GM13977 (cell line): ENCODE results near the gene TRPC3.

Experiments used
- DNase-seq: peaks from one replicate; pipeline ENCODE4 v3.0.0; 2012; ENCODE audit warnings: low spot score
- CTCF ChIP-seq: IDR thresholded peaks from 2 replicates; pipeline ENCODE4 v1.5.1; 2012; ENCODE audit warnings: mild to moderate bottlenecking, control low read depth; ENCODE audit not compliant: insufficient read depth; ENCODE audit errors: extremely low read depth, missing control alignments
- in situ Hi-C: fragments of 300-500 bp; cut with MboI; formaldehyde crosslinking; loops from one replicate; pipeline ENCODE4 v1.12.0; 2022; ENCODE audit warnings: low sequenced_read_pairs, low pct_unique_long_range_greater_than_20kb, mixed read lengths, inconsistent platforms; ENCODE audit not compliant: unreplicated experiment

TRPC3 gene

GRCh38 chr4:121973816-121974215, 22.0 kb upstream of the TRPC3 start:
- TF ChIP-seq CTCF: no peak
- in situ Hi-C loops: no loop called here
- no peak for DNase-seq

- in situ Hi-C loops: no loop called here
- no peak for DNase-seq
- TF ChIP-seq CTCF: no peak
These were observed 17.0 kb upstream of the TRPC3 start for GRCh38 chr4:121968859-121969258.

- DNase-seq: no peak
- in situ Hi-C loops: no loop called here
- TF ChIP-seq CTCF: no peak
These were observed 13.1 kb upstream of the TRPC3 start for GRCh38 chr4:121964958-121965357.

GRCh38 chr4:121960818-121961217, 9.0 kb upstream of the TRPC3 start:
- no peak for DNase-seq
- no peak for TF ChIP-seq CTCF
- in situ Hi-C loops: no loop called here

- no peak for TF ChIP-seq CTCF
- DNase-seq: no peak
- in situ Hi-C loops: no loop called here
These were observed 6.9 kb upstream of the TRPC3 start for GRCh38 chr4:121958777-121959176.

GRCh38 chr4:121957266-121957665, 5.4 kb upstream of the TRPC3 start:
- in situ Hi-C loops: no loop called here

More at GRCh38 chr4:121957266-121957665, 5.4 kb upstream of the TRPC3 start:
- DNase-seq: no peak
- no peak for TF ChIP-seq CTCF
